K562 (cell line): ENCODE measurements around the gene SOHLH1. TPM values are rescaled to one million over a fixed set of nuclear protein-coding genes. Genes with fewer than 3 reads are reported as not detected.

Experiments
- ATAC-seq: fragments of 200-7000 bp; cut with Tn5 transposase; 3 replicates; pipeline ENCODE4 v1.9.1; 2020; ENCODE audit warnings: moderate library complexity
- BruUV-seq: library from RNA; stranded (reverse); fragments of 400-500 nt; replicated peaks from 2 replicates; lab custom pipeline; 2021; lab: Mats Ljungman, UMichigan
- CTCF ChIA-PET: fragments of 300-600 bp; formaldehyde crosslinking; extraction: SDS; loops from one replicate; lab custom pipeline; 2021; ENCODE audit warnings: low intra/inter-chr PET ratio; lab: Yijun Ruan, JAX
- POLR2A ChIA-PET: fragments of 300-600, 350-650 bp; sonication (Branson Sonifier 250); formaldehyde crosslinking; extraction: SDS; loops from one replicate; lab custom pipeline; 2021; ENCODE audit warnings: antibody characterized with exemption, inconsistent platforms; lab: Yijun Ruan, JAX
- DNase-seq, 4 experiments: peaks; one replicate each; pipeline versions ENCODE4 v3.0.0 to v3.0.0-alpha.2; 2011 to 2018; ENCODE audit warnings: low spot score in 3 of 4, mixed read lengths in 3 of 4; ENCODE audit errors: extremely low read depth in 1 of 4
- FAIRE-seq: peaks from 2 replicates; lab custom pipeline; 2011; peaks lifted over from hg19 to GRCh38; lab: Jason Lieb, UNC
- H2AFZ ChIP-seq: 2 replicates; pipeline ENCODE4 v1.6.0; 2011; ENCODE audit warnings: low read depth, low read length, control low read depth, inconsistent platforms
- H3K27ac ChIP-seq: fragments of 200-600 bp; 3 replicates; pipeline ENCODE4 v1.8.0; 2011; ENCODE audit warnings: low read depth, mild to moderate bottlenecking, control low read depth, inconsistent platforms, low read length, moderate library complexity, mixed read lengths; ENCODE audit errors: extremely low read depth
- H3K27me3 ChIP-seq, 2 experiments: fragments of 300-600 bp in 1 of 2; 2 replicates in 1 of 2; 3 replicates in 1 of 2; pipeline versions ENCODE4 v1.6.0 to v1.8.0; 2011; ENCODE audit warnings: inconsistent platforms in 2 of 2, low read length in 2 of 2, mild to moderate bottlenecking in 1 of 2, mixed read lengths in 1 of 2, moderate library complexity in 1 of 2; ENCODE audit not compliant: control insufficient read depth in 2 of 2, insufficient read depth in 2 of 2
- H3K36me3 ChIP-seq: fragments of 300-600 bp; 3 replicates; pipeline ENCODE4 v1.8.0; 2011; ENCODE audit warnings: mild to moderate bottlenecking, low read length, inconsistent platforms; ENCODE audit not compliant: control insufficient read depth, insufficient read depth
- H3K4me1 ChIP-seq, 2 experiments: fragments of 200-600 bp in 1 of 2; replicated peaks in 1 of 2; 2 replicates in 1 of 2; 3 replicates in 1 of 2; pipeline versions ENCODE4 v1.5.1 to v1.8.0; 2011; ENCODE audit warnings: inconsistent platforms in 2 of 2, low read length in 2 of 2, mild to moderate bottlenecking in 1 of 2, mixed read lengths in 1 of 2, moderate library complexity in 1 of 2; ENCODE audit not compliant: control insufficient read depth in 2 of 2, insufficient read depth in 2 of 2
- H3K4me2 ChIP-seq: 2 replicates; pipeline ENCODE4 v1.6.1; 2011; ENCODE audit warnings: low read length, control low read depth, inconsistent platforms, mixed read lengths; ENCODE audit not compliant: insufficient read depth
- H3K4me3 ChIP-seq: fragments of 200-600 bp; sonication (generic), shearing (Covaris generic); 2 replicates; pipeline ENCODE4 v1.5.1; 2016; ENCODE audit warnings: control low read depth, inconsistent platforms
- H3K79me2 ChIP-seq: fragments of 200-600 bp; 3 replicates; pipeline ENCODE4 v1.8.0; 2011; ENCODE audit warnings: low read length, inconsistent platforms; ENCODE audit not compliant: control insufficient read depth, insufficient read depth
- H3K9ac ChIP-seq, 2 experiments: 2 replicates each; pipeline versions ENCODE4 v1.6.0 to v1.6.1; 2011; ENCODE audit warnings: low read depth in 2 of 2, low read length in 2 of 2, control low read depth in 1 of 2, inconsistent platforms in 1 of 2, mild to moderate bottlenecking in 1 of 2, mixed read lengths in 1 of 2; ENCODE audit not compliant: insufficient read depth in 1 of 2
- H3K9me1 ChIP-seq: one replicate; pipeline ENCODE4 v1.6.0; 2011; ENCODE audit warnings: inconsistent platforms, mild to moderate bottlenecking, low read length, moderate library complexity; ENCODE audit not compliant: control insufficient read depth, insufficient read depth
- H3K9me3 ChIP-seq: replicated peaks from 2 replicates; pipeline ENCODE4 v1.5.1; 2011; ENCODE audit warnings: low read depth, low read length, inconsistent platforms; ENCODE audit not compliant: control insufficient read depth, insufficient read depth
- H4K20me1 ChIP-seq: replicated peaks from 2 replicates; pipeline ENCODE4 v1.6.1; 2011; ENCODE audit warnings: low read length, inconsistent platforms, mixed read lengths; ENCODE audit not compliant: control insufficient read depth, insufficient read depth
- CBX8 ChIP-seq: fragments of 200-600 bp; sonication (generic); IDR thresholded peaks from 2 replicates; pipeline ENCODE4 v1.6.1; 2012; ENCODE audit warnings: borderline replicate concordance, mixed run types, low read depth, mild to moderate bottlenecking, moderate library complexity, mixed read lengths, low read length, control low read depth, inconsistent platforms; ENCODE audit not compliant: poor library complexity, severe bottlenecking; ENCODE audit errors: extremely low read depth
- CTCFL ChIP-seq: IDR thresholded peaks from 2 replicates; pipeline ENCODE4 v1.6.1; 2011; ENCODE audit warnings: borderline replicate concordance, low read depth, mild to moderate bottlenecking, moderate library complexity, low read length; ENCODE audit not compliant: insufficient read depth, poor library complexity, severe bottlenecking
- GTF3C2 ChIP-seq: IDR thresholded peaks from 3 replicates; pipeline ENCODE4 v1.6.1; 2011; ENCODE audit warnings: borderline replicate concordance, mild to moderate bottlenecking, moderate library complexity; ENCODE audit not compliant: insufficient read length; ENCODE audit errors: extremely low read depth
- RNF2 ChIP-seq: sonication (generic); IDR thresholded peaks from 2 replicates; pipeline ENCODE4 v1.6.1; 2016
- ZFPM2 ChIP-seq: fragments of 250-450 bp; sonication (Bioruptor Pico); IDR thresholded peaks from 2 replicates; pipeline ENCODE4 v1.5.1; 2022; ENCODE audit warnings: mild to moderate bottlenecking
- WGBS: fragments of 100-300 bp; shearing (Covaris generic); methylation state at CpG from one replicate; pipeline ENCODE4 v1.1.6; 2016; ENCODE audit warnings: low coverage, mixed read lengths; ENCODE audit not compliant: insufficient coverage; ENCODE audit errors: missing lambda C conversion rate; 5-methylcytosine and 5-hydroxymethylcytosine counted together
- in situ Hi-C: fragments of 300-500 bp; cut with MboI; formaldehyde crosslinking; loops from 4 replicates; pipeline ENCODE4 v1.15.0; 2018; ENCODE audit warnings: inconsistent platforms, mixed read lengths
- intact Hi-C: fragments of 100-400 bp; cut with micrococcal nuclease; formaldehyde crosslinking; loops from 2 replicates; pipeline ENCODE4 v1.14.2; 2022
- polyA plus RNA-seq, 8 experiments: library from polyadenylated mRNA; depleted of rRNA in 4 of 8; stranded (reverse) in 5 of 8; unstranded in 3 of 8; fragments of >200 nt; fragmentation: Nextera tagmentation in 2 of 8; fragmentation: Illumina TruSeq in 1 of 8; extraction: Ambion mirVana in 2 of 8; extraction: Trizol in 1 of 8; gene quantifications; 2 replicates each; pipeline versions ENCODE4 v1.2.1 to v1.2.3, GENCODE V29; 2011 to 2014; ENCODE audit warnings: inconsistent platforms in 1 of 8, missing spikeins in 1 of 8
- total RNA-seq, 7 experiments: library from RNA; depleted of rRNA in 6 of 7; stranded (reverse); fragments of >200 nt in 6 of 7; fragmentation: Illumina TruSeq in 2 of 7; extraction: Trizol in 2 of 7; gene quantifications; 2 replicates each; pipeline versions ENCODE4 v1.2.1 to v1.2.3, GENCODE V29; 2011 to 2021; ENCODE audit warnings: low replicate concordance in 1 of 7

Gene SOHLH1
- total and polyA plus RNA-seq, 9 of the 15 experiments (the other 6 are each of a cell fraction or from before 2014, with no cell fraction given): 0.17 to 0.41 (median 0.29) TPM; not detected in 6

- TF ChIP-seq GTF3C2 (no peak), ZFPM2 (CRISPR knock-in tag) (no peak)
Observed at GRCh38 chr9:135660407-135660806, 38.9 kb downstream of the SOHLH1 start (continued).

GRCh38 chr9:135659252-135659651 lies 40.0 kb downstream of the SOHLH1 start:
- POLR2A ChIA-PET: interaction anchor here (0.9 kb wide), 1 partner anchor 13 kb away, joined by 3 read pairs; no protein-coding TSS in a partner anchor
- TF ChIP-seq CTCFL (no peak), RNF2 (0 out of 2 replicates have a peak, but pooled peaks have one; percentile 26), CBX8 (peak; percentile 93)
- Histone ChIP-seq H3K27me3 (peaks cover 44 to 83% of the 10 kb centered on the region in 2 experiments), H2AFZ (no peak overlapping the region), H3K9me1 (no peaks in the 10 kb centered on the region), H4K20me1 (no peaks in the 10 kb centered on the region; the same call in none of the 2 replicates), H3K4me1 (no peaks in the 10 kb centered on the region), H3K79me2 (no peaks in the 10 kb centered on the region), H3K9me3 (no peaks in the 10 kb centered on the region), H3K36me3 (no peaks in the 10 kb centered on the region), H3K4me3 (no peak overlapping the region), H3K9ac (no peak overlapping the region), H3K4me2 (no peak overlapping the region), H3K27ac (no peak overlapping the region)
- DNase-seq (no peak), ATAC-seq (no peak), FAIRE-seq (no peak)
- 3% methylated on average over 13 of the region's 13 CpGs for WGBS
- intact Hi-C loops (no loop called here), in situ Hi-C loops (no loop called here)
- no TSS peak for BruUV-seq
- CTCF ChIA-PET: no interaction called here
